Measurements from ENCODE around the gene RTN4.

GRCh38 chr2:54942373-54942772 is 107.9 kb downstream of the RTN4 start:
- no peak for TF ChIP-seq POLR2A (IDR thresholded peaks at IDR 0.05)
- TF ChIP-seq CTCF (IDR thresholded peaks at IDR 0.05 in 8 of 11, conservative IDR thresholded peaks at IDR 0.05 in 3 of 11) = no peak

Measured in spleen (tissue), 7 donors.